Measurements from ENCODE around the gene OAT. TPM values are rescaled to one million over a fixed set of nuclear protein-coding genes. Genes with fewer than 3 reads are reported as not detected.
"Not testable (repeated sequence)": the region's sequence is repeated elsewhere in the genome, so short reads cannot be mapped to it uniquely, and the experiment has no call there.

OAT gene
- total RNA-seq, 4 donors from 2014 or later = 155 to 1,170 (median 625) TPM

DNA sequence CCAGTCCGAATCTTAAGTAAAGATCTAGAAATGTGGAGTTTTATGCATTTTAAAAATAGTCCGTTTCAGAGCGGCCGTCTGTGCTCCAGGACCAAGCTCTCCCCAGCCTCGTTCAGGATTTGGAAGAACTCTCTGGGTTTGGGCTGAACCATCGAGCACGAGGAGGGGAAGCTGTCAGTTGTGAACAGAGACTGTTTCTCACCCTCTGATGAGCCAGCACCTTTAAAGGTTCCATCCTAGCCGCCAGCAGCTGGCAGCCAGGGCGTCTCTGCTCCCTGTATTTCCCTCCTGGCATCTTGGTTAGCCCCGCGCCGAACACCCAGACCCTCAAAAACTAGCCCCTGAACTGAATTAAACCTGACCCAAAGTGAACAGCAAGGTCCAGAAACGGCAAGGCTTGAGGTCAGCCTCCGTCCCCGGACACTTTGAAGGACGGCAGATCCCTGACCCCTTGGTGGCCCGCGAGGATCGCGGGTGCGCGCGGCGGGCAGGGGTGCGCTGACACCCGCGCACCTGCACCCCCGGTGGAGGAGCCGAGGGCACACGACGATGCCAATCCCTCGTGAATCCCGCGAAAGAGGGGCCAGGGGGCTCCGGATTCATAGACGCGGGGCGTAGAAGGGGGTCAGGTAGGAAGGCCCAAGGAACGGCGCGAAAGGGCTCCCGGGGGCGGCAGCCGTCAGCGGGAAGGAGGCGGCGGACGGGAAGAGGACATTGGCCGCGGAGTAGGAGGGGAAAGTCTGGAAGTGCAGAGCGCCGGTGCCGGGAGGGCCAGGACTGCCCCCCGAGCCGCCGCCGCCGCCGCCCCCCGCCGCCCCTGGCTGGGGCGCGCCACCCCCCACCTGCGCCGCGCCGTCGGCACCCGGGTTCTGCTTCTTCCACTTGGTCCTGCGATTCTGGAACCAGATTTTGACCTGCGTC lies 28.4 kb upstream of the OAT start:
- H3K27me3 ChIP-seq = peaks cover 0 to 38% of the 10 kb centered on the region in 2 donors
- no peaks in the 10 kb centered on the region for H3K9me3 ChIP-seq
- H3K27ac ChIP-seq = no peak overlapping the region
- peak overlapping the region in 2 of 4 donors; percentile 50 to 54 for H3K4me3 ChIP-seq
- no peaks in the 10 kb centered on the region for H3K36me3 ChIP-seq
- peaks cover 0 to 33% (median 8%) of the 10 kb centered on the region in 4 donors for H3K4me1 ChIP-seq
- DNase-seq = no peak
- TF ChIP-seq, protein P1, sequence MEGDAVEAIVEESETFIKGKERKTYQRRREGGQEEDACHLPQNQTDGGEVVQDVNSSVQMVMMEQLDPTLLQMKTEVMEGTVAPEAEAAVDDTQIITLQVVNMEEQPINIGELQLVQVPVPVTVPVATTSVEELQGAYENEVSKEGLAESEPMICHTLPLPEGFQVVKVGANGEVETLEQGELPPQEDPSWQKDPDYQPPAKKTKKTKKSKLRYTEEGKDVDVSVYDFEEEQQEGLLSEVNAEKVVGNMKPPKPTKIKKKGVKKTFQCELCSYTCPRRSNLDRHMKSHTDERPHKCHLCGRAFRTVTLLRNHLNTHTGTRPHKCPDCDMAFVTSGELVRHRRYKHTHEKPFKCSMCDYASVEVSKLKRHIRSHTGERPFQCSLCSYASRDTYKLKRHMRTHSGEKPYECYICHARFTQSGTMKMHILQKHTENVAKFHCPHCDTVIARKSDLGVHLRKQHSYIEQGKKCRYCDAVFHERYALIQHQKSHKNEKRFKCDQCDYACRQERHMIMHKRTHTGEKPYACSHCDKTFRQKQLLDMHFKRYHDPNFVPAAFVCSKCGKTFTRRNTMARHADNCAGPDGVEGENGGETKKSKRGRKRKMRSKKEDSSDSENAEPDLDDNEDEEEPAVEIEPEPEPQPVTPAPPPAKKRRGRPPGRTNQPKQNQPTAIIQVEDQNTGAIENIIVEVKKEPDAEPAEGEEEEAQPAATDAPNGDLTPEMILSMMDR (IDR thresholded peaks at IDR 0.05) = no peak
- TF ChIP-seq POLR2A (IDR thresholded peaks at IDR 0.05) = no peak

DNA sequence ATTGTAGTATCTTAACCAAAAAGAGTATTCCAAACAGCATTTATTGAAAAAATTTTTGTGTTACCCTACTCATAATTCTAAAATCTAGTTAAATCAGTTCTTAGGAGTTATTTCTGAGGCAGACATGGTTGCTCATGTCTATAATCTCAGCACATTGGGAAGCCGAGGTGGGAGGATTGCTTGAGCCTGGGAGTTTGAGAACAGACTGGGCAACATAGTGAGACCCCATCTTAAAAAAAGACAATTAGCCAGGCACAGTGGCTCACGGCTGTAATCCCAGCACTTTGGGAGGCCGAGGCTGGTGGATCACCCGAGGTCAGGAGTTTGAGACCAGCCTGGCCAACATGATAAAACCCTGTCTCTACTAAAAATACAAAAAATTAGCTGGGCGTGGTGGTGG lies 23.0 kb upstream of the OAT start:
- H3K4me3 ChIP-seq, H3K9me3 ChIP-seq, H3K4me1 ChIP-seq, H3K36me3 ChIP-seq, H3K27me3 ChIP-seq, DNase-seq, H3K27ac ChIP-seq: not testable (repeated sequence)

DNA sequence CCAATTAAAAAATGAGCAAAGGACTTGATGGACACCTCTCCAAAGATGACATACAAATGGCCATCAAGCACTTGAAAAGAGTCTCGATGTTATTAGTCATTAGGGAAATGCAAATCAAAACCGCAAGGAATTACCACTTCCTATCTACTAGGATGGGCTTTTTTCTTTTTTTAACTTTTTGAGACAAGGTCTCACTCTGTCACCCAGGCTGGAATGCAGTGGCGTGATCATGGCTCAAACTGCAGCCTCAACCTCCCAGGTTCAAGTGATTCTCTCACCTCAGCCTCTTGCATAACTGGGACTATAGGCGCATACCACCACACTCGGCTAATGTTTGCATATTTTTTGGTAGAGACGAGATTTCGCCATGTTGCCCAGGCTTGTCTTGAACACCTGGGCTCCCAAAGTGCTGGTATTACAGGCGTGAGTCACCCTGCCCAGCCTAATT lies 17.5 kb upstream of the OAT start:
- no peak overlapping the region for H3K27ac ChIP-seq
- DNase-seq = no peak
- peaks cover 0 to 4% (median 0%) of the 10 kb centered on the region in 4 donors for H3K4me1 ChIP-seq
- no peaks in the 10 kb centered on the region for H3K27me3 ChIP-seq
- no peak overlapping the region for H3K4me3 ChIP-seq
- no peaks in the 10 kb centered on the region for H3K36me3 ChIP-seq
- TF ChIP-seq POLR2A (IDR thresholded peaks at IDR 0.05) = no peak
- TF ChIP-seq, protein P1 (IDR thresholded peaks at IDR 0.05) = no peak
- H3K9me3 ChIP-seq = no peaks in the 10 kb centered on the region

DNA sequence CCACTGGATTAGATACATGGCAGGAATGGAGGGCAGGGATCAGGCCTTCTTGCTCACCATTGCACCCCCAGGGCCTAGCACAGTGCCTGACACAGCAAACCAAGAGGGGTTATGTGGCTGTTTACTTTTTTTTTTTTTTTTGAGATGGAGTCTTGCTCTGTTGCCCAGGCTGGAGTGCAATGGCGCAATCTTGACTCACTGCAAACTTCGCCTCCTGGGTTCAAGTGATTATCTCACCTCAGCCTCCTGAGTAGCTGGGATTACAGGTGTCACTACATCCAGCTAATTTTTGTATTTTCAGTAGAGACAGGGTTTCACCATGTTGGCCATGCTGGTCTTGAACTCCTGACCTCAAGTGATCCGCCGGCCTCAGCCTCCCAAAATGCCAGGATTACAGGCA lies 17.0 kb upstream of the OAT start:
- not testable (repeated sequence) for H3K36me3 ChIP-seq, DNase-seq, H3K27me3 ChIP-seq, H3K4me3 ChIP-seq, H3K27ac ChIP-seq, H3K4me1 ChIP-seq, H3K9me3 ChIP-seq

DNA sequence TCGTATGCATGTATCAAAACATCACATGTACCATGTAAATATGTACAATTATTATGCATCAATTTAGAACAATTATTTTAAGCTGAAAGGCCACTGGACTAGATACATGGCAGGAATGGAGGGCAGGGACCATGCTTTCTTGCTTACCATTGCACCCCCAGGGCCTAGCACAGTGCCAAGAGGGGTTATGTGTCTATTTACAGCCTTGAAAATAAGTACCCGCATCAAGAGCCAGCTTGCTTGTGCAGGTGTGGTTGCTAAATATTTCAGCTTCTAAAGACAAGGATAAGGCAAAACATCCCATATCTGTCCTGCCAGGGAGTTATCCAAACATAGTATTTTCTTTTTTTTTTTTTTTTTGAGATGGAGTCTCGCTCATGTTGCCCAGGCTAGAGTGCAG lies 14.7 kb upstream of the OAT start:
- TF ChIP-seq POLR2A (IDR thresholded peaks at IDR 0.05) = no peak
- TF ChIP-seq, protein P1 (IDR thresholded peaks at IDR 0.05) = no peak
- H3K36me3 ChIP-seq = no peaks in the 10 kb centered on the region
- H3K9me3 ChIP-seq = no peaks in the 10 kb centered on the region
- DNase-seq = no peak
- H3K4me1 ChIP-seq = peaks cover 0 to 9% (median 0%) of the 10 kb centered on the region in 4 donors
- H3K27me3 ChIP-seq = no peaks in the 10 kb centered on the region
- H3K4me3 ChIP-seq = no peak overlapping the region
- no peak overlapping the region for H3K27ac ChIP-seq

DNA sequence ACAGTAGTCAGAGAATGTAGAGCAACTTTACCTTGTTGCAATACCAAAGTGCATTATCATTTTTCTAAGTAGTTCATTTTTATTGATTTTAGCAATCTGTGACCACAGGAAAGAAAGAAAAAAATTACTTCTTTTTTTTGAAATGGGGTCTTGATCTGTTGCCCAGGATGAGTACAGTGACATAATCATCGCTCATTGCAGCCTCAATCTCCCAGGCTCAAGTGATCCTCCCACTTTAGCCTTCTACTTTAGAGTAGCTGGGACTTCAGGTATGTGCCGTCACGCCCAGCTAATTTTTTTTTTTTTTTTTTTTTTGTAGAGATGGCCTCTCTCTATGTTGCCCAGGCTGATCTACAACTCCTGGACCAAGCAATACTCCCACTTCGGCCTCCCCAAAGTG lies 11.4 kb upstream of the OAT start:
- TF ChIP-seq, protein P1 (IDR thresholded peaks at IDR 0.05) = no peak
- no peak for TF ChIP-seq POLR2A (IDR thresholded peaks at IDR 0.05)
- no peak overlapping the region for H3K4me3 ChIP-seq
- DNase-seq = no peak
- no peaks in the 10 kb centered on the region for H3K9me3 ChIP-seq
- H3K27ac ChIP-seq = peak overlapping the region in 1 of 4 donors; percentile 62
- no peaks in the 10 kb centered on the region for H3K27me3 ChIP-seq
- H3K36me3 ChIP-seq = no peaks in the 10 kb centered on the region
- peaks cover 0 to 9% (median 0%) of the 10 kb centered on the region in 4 donors for H3K4me1 ChIP-seq

Data from Peyer's patch (tissue), 4 donors.